ENCODE results near the gene LDLRAP1.

The LDLRAP1 gene

DNA sequence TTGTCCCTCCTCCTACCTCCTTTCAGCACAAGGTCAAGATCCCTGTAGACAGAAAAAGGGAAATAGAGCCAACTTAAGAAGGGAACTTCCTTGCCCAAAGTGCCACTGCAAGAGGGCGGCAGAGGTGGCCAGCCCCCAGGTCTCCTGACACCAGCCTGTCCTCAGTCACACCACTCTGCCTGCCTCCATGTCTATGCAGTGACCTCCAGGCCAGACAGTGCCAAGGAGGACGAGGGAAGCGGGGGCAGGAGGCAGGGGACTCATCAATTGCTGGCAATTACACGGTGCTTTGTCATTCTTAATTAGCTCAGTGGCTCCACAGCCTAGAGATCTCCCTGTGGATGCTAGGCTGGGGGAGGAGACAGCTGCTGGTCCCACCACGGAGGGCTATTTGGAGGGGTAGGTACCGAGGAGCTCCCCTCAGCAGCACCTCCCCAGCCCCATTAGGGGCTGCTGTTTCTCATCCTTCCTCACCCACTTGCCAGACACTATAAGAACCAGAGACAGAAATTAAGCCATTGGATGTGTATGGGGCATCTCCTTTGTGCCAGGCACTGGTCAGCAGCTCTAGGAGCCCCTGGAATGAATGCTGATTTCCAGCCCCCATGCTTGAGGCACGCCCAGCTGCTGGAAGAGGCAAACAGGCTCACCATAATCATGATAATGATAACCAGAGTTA, 6.1 kb upstream of the LDLRAP1 start:
- TF ChIP-seq, protein P1, sequence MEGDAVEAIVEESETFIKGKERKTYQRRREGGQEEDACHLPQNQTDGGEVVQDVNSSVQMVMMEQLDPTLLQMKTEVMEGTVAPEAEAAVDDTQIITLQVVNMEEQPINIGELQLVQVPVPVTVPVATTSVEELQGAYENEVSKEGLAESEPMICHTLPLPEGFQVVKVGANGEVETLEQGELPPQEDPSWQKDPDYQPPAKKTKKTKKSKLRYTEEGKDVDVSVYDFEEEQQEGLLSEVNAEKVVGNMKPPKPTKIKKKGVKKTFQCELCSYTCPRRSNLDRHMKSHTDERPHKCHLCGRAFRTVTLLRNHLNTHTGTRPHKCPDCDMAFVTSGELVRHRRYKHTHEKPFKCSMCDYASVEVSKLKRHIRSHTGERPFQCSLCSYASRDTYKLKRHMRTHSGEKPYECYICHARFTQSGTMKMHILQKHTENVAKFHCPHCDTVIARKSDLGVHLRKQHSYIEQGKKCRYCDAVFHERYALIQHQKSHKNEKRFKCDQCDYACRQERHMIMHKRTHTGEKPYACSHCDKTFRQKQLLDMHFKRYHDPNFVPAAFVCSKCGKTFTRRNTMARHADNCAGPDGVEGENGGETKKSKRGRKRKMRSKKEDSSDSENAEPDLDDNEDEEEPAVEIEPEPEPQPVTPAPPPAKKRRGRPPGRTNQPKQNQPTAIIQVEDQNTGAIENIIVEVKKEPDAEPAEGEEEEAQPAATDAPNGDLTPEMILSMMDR (conservative IDR thresholded peaks at IDR 0.05; ENCODE audit: low read length), result no peak
- no peak for TF ChIP-seq EZH2phosphoT487 (IDR thresholded peaks at IDR 0.05; ENCODE audit: borderline replicate concordance)
- Histone ChIP-seq H3K9me2 (replicated peaks; ENCODE audit: low read depth, low read length) (no peaks in the 10 kb centered on the region), H3F3A (ENCODE audit: low read depth) (no peaks in the 10 kb centered on the region), H3K4me1 (ENCODE audit: insufficient read depth, low read length, poor library complexity, severe bottlenecking) (no peaks in the 10 kb centered on the region), H3K4me3 (ENCODE audit: low read length, poor library complexity, severe bottlenecking) (no peak overlapping the region), H3K9me3 (ENCODE audit: insufficient read depth, low read depth, low read length) (no peaks in the 10 kb centered on the region), H3K27me3 (ENCODE audit: insufficient read depth, low read length, poor library complexity, severe bottlenecking) (no peaks in the 10 kb centered on the region), H3K79me2 (ENCODE audit: insufficient read depth, low read length) (no peaks in the 10 kb centered on the region), H2AFZ (ENCODE audit: low read length) (no peak overlapping the region), H4K20me1 (ENCODE audit: insufficient read depth, low read length, poor library complexity, severe bottlenecking) (no peaks in the 10 kb centered on the region), H3K4me2 (ENCODE audit: low read depth, low read length, poor library complexity, severe bottlenecking) (no peak overlapping the region), H3K36me3 (ENCODE audit: insufficient read depth, low read length) (no peaks in the 10 kb centered on the region), H3K9ac (ENCODE audit: low read depth, low read length, poor library complexity, severe bottlenecking) (no peak overlapping the region)

DNA sequence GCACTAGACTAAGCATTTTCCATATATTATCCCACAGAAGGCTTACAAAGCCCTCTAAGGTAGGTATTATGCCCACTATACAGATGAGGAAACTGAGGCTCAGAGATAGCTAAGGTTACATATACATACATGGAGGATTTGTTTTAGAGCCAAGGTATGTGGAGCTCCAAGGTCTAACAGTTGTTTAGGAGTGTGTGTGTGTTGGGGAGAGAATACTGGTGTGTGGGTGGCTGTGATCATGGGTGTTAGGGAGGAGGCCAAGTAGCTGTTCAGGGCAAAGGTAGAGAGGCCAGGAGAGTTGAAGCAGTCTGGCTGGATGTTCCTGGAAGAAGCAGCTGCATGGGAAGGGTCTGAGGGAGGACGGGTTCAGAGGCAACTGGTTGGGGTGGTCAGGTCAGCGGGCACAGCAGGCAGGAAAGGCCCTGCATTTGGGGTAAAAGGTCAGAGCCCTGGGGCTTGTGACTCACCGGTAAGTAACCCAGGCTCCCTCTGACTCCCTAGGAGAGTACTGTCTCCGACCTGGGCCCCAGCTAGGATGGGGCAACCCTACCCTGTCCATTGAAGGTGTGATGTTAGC, 5.1 kb upstream of the LDLRAP1 start:
- Histone ChIP-seq H2AFZ (ENCODE audit: low read length) (no peak overlapping the region), H3K9me2 (replicated peaks; ENCODE audit: low read depth, low read length) (no peaks in the 10 kb centered on the region), H3K9me3 (ENCODE audit: insufficient read depth, low read depth, low read length) (no peaks in the 10 kb centered on the region), H3K4me1 (ENCODE audit: insufficient read depth, low read length, poor library complexity, severe bottlenecking) (no peaks in the 10 kb centered on the region), H4K20me1 (ENCODE audit: insufficient read depth, low read length, poor library complexity, severe bottlenecking) (no peaks in the 10 kb centered on the region), H3K9ac (ENCODE audit: low read depth, low read length, poor library complexity, severe bottlenecking) (no peak overlapping the region), H3F3A (ENCODE audit: low read depth) (no peaks in the 10 kb centered on the region), H3K4me3 (ENCODE audit: low read length, poor library complexity, severe bottlenecking) (no peak overlapping the region), H3K36me3 (ENCODE audit: insufficient read depth, low read length) (no peaks in the 10 kb centered on the region), H3K27me3 (ENCODE audit: insufficient read depth, low read length, poor library complexity, severe bottlenecking) (no peaks in the 10 kb centered on the region), H3K79me2 (ENCODE audit: insufficient read depth, low read length) (no peaks in the 10 kb centered on the region), H3K4me2 (ENCODE audit: low read depth, low read length, poor library complexity, severe bottlenecking) (no peak overlapping the region)
- no peak for TF ChIP-seq EZH2phosphoT487 (IDR thresholded peaks at IDR 0.05; ENCODE audit: borderline replicate concordance)
- TF ChIP-seq, protein P1 (conservative IDR thresholded peaks at IDR 0.05; ENCODE audit: low read length), result no peak

DNA sequence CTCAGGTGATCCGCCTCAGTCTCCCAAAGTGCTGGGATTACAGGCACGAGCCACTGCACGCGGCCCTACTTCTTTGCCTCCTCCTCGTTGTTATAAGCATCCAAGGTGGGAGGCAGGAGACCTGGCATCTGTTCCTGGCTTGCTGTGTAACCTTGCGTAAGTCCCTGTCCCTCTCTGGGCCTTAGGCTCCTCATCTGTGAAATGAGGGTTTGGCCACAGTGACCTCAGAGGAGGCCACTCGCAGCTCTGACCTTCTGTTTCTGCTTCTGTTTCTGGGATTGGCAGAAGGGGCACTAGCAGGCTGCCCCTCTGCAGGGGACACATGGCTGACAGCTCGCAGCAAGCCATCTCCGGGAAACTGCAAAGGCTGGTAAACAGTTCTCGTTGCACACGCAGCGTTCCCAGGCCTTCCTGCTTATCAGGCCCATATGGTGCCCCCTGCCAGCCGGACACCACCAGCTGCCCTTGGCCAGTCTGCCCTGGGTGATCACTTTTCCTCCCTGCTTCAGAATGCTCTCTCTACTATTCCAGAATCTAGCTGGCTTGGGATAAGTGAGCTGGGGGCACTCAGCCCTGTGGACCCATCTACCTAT, 2.6 kb upstream of the LDLRAP1 start:
- TF ChIP-seq, protein P1 (conservative IDR thresholded peaks at IDR 0.05; ENCODE audit: low read length), result no peak
- TF ChIP-seq EZH2phosphoT487 (IDR thresholded peaks at IDR 0.05; ENCODE audit: borderline replicate concordance), result no peak
- Histone ChIP-seq H2AFZ (ENCODE audit: low read length) (no peak overlapping the region), H3K4me2 (ENCODE audit: low read depth, low read length, poor library complexity, severe bottlenecking) (no peak overlapping the region), H3K9ac (ENCODE audit: low read depth, low read length, poor library complexity, severe bottlenecking) (no peak overlapping the region), H3K27me3 (ENCODE audit: insufficient read depth, low read length, poor library complexity, severe bottlenecking) (no peaks in the 10 kb centered on the region), H3K79me2 (ENCODE audit: insufficient read depth, low read length) (no peaks in the 10 kb centered on the region), H3K4me1 (ENCODE audit: insufficient read depth, low read length, poor library complexity, severe bottlenecking) (no peaks in the 10 kb centered on the region), H3F3A (ENCODE audit: low read depth) (no peaks in the 10 kb centered on the region), H3K9me2 (replicated peaks; ENCODE audit: low read depth, low read length) (no peaks in the 10 kb centered on the region), H3K36me3 (ENCODE audit: insufficient read depth, low read length) (no peaks in the 10 kb centered on the region), H4K20me1 (ENCODE audit: insufficient read depth, low read length, poor library complexity, severe bottlenecking) (no peaks in the 10 kb centered on the region), H3K9me3 (ENCODE audit: insufficient read depth, low read depth, low read length) (no peaks in the 10 kb centered on the region), H3K4me3 (ENCODE audit: low read length, poor library complexity, severe bottlenecking) (no peak overlapping the region)
